ENCODE data around the gene USP10.
A peak's percentile ranks its signal among the peaks of the same experiment; 100 is the strongest.
"Not testable (repeated sequence)": the region's sequence is repeated elsewhere in the genome, so short reads cannot be mapped to it uniquely, and the experiment has no call there.

The USP10 gene

DNA sequence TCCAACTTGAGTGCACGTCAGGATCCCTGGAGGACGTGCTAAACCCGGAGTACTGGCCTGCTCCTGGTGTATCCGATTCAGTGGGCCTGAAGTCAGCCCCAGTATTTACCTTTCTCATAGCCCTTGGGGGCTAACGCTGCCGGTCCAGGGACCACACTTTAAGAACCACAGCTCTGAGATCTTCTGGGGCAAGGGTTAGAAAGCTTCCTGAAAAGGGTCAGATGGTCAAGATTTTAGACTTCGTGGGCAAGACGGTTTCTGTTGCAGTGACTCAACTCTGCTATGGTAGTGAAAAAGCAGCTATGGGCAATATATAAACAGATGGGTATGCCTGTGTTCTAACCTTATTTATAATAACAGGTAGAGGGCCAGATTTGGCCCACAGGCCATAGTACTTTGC, 14.6 kb upstream of the USP10 start:
- no peak overlapping the region for H3K9ac ChIP-seq (ENCODE audit: low read length)
- H3K27me3 ChIP-seq (ENCODE audit: control insufficient read depth, insufficient read depth, low read length): no peaks in the 10 kb centered on the region
- peaks cover 8% of the 10 kb centered on the region for H3K9me3 ChIP-seq (ENCODE audit: control insufficient read depth, insufficient read depth, low read depth, low read length)
- peaks cover 12% of the 10 kb centered on the region for H3K4me1 ChIP-seq (ENCODE audit: control insufficient read depth, insufficient read depth, low read length)
- no peak overlapping the region for H3K27ac ChIP-seq (ENCODE audit: low read depth, low read length)
- no peak overlapping the region for H3K4me3 ChIP-seq (ENCODE audit: low read depth, low read length)
- H3K36me3 ChIP-seq (ENCODE audit: control insufficient read depth, insufficient read depth, low read length): no peaks in the 10 kb centered on the region

- peaks cover 8% of the 10 kb centered on the region for H3K9me3 ChIP-seq (ENCODE audit: control insufficient read depth, insufficient read depth, low read depth, low read length)
- H3K4me3 ChIP-seq (ENCODE audit: low read depth, low read length): no peak overlapping the region
- no peaks in the 10 kb centered on the region for H3K36me3 ChIP-seq (ENCODE audit: control insufficient read depth, insufficient read depth, low read length)
- no peaks in the 10 kb centered on the region for H3K27me3 ChIP-seq (ENCODE audit: control insufficient read depth, insufficient read depth, low read length)
- H3K9ac ChIP-seq (ENCODE audit: low read length): no peak overlapping the region
- no peak overlapping the region for H3K27ac ChIP-seq (ENCODE audit: low read depth, low read length)
- H3K4me1 ChIP-seq (ENCODE audit: control insufficient read depth, insufficient read depth, low read length): peaks cover 12% of the 10 kb centered on the region
These were observed 13.0 kb upstream of the USP10 start for GRCh38 chr16:84686707-84687298.

DNA sequence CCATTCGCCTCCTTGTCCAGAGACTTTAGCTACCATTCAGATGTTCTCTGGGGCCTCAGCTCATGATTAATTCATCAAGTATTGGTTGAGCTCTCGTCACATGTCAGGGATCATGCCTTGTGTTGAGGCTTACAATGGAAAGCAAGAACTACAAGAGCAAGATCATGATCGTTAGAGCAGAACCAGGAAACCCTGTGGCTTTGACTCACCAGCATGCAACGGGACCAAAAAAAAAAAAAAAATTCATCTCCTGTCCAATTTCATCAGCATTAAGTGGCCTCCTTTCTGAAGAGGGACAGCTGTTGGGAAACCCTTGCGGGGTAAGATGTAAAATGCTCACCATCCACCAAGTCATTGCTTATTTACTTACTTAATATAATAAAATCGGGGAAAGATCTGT, 12.1 kb upstream of the USP10 start:
- H3K27me3 ChIP-seq (ENCODE audit: control insufficient read depth, insufficient read depth, low read length): no peaks in the 10 kb centered on the region
- H3K4me1 ChIP-seq (ENCODE audit: control insufficient read depth, insufficient read depth, low read length): peaks cover 12% of the 10 kb centered on the region
- peaks cover 8% of the 10 kb centered on the region for H3K9me3 ChIP-seq (ENCODE audit: control insufficient read depth, insufficient read depth, low read depth, low read length)
- H3K27ac ChIP-seq (ENCODE audit: low read depth, low read length): no peak overlapping the region
- no peak overlapping the region for H3K9ac ChIP-seq (ENCODE audit: low read length)
- no peaks in the 10 kb centered on the region for H3K36me3 ChIP-seq (ENCODE audit: control insufficient read depth, insufficient read depth, low read length)
- no peak overlapping the region for H3K4me3 ChIP-seq (ENCODE audit: low read depth, low read length)

DNA sequence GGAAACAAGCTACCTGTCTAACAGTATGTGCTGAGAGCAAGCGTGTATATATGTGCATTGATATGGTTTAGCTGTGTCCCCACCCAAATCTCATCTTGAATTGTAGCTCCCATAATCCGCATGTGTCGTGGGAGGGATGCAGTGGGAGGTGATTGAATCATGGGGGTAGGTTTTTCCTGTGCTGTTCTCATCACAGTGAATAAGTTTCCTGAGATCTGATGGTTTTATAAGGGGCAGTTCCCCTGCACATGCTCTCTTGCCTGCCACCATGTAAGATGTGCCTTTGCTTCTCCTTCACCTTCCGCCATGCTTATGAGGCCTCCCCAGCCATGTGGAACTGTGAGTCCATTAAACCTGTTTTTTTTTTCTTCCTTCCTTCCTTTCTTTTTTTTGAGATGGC, 11.6 kb upstream of the USP10 start:
- H3K4me3 ChIP-seq (ENCODE audit: low read depth, low read length); H3K9me3 ChIP-seq (ENCODE audit: control insufficient read depth, insufficient read depth, low read depth, low read length); H3K27me3 ChIP-seq (ENCODE audit: control insufficient read depth, insufficient read depth, low read length); H3K27ac ChIP-seq (ENCODE audit: low read depth, low read length); H3K9ac ChIP-seq (ENCODE audit: low read length); H3K36me3 ChIP-seq (ENCODE audit: control insufficient read depth, insufficient read depth, low read length): not testable (repeated sequence)
- peaks cover 12% of the 10 kb centered on the region for H3K4me1 ChIP-seq (ENCODE audit: control insufficient read depth, insufficient read depth, low read length)

DNA sequence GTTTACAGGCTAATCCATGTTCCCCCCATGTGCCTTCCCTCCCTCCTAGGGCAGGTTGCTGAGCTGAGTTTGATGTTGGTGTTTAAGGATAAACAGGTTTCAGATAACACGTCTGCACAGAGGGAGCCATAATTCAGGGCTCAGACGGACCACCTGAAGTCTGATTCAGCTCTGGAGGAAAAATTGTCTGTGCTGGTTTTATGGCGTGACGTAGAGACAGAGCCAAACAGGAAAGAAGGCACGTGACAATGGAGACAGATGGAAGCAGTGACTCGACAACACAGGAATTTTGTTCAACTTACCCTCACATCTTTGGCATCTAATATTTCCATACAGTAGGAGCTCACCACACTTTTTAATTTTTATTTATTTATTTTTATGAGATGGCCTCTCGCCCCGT, 10.7 kb upstream of the USP10 start:
- H3K9ac ChIP-seq (ENCODE audit: low read length): no peak overlapping the region
- H3K36me3 ChIP-seq (ENCODE audit: control insufficient read depth, insufficient read depth, low read length): no peaks in the 10 kb centered on the region
- no peak overlapping the region for H3K27ac ChIP-seq (ENCODE audit: low read depth, low read length)
- H3K4me1 ChIP-seq (ENCODE audit: control insufficient read depth, insufficient read depth, low read length): peaks cover 7% of the 10 kb centered on the region
- H3K4me3 ChIP-seq (ENCODE audit: low read depth, low read length): no peak overlapping the region
- peaks cover 8% of the 10 kb centered on the region for H3K9me3 ChIP-seq (ENCODE audit: control insufficient read depth, insufficient read depth, low read depth, low read length)
- H3K27me3 ChIP-seq (ENCODE audit: control insufficient read depth, insufficient read depth, low read length): no peaks in the 10 kb centered on the region

DNA sequence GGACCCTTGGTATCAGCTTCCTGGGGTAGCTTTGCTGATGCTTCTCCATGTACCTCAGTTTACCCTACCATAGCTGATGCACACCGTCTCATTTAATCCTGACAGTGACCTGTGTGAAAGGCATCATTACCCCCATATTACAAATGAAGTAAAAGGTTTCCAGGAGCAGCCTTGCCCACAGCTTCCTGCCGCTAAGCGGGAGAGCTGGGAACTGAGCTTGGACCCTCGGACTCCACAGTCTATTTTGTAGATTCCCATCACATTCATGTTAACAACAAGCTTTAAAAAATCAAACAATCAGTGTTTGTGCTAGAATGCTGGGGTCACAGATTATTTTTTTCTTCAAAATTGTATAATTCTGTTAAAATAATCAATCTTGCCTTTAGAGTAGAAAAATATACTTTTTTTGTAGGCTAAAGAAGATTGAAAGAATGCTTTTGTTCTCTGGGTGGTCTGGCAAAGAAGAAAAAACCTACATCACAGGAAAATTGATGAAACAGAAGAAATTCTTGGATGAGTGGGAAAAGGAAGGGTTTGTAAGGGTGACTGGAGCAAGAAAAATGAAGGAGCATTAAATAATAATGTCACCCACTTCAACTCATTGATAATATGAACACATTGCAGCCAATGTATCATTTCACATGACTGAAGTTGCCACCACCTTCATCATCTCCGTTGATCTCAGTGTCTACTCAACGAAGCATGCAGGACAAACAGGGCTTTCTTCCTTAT, 9.5 kb upstream of the USP10 start:
- no peaks in the 10 kb centered on the region for H3K27me3 ChIP-seq (ENCODE audit: control insufficient read depth, insufficient read depth, low read length)
- peaks cover 8% of the 10 kb centered on the region for H3K9me3 ChIP-seq (ENCODE audit: control insufficient read depth, insufficient read depth, low read depth, low read length)
- no peak overlapping the region for H3K9ac ChIP-seq (ENCODE audit: low read length)
- no peaks in the 10 kb centered on the region for H3K36me3 ChIP-seq (ENCODE audit: control insufficient read depth, insufficient read depth, low read length)
- H3K27ac ChIP-seq (ENCODE audit: low read depth, low read length): no peak overlapping the region
- no peaks in the 10 kb centered on the region; the same call in 1 of the 2 replicates for H3K4me1 ChIP-seq (ENCODE audit: control insufficient read depth, insufficient read depth, low read length)
- H3K4me3 ChIP-seq (ENCODE audit: low read depth, low read length): no peak overlapping the region

DNA sequence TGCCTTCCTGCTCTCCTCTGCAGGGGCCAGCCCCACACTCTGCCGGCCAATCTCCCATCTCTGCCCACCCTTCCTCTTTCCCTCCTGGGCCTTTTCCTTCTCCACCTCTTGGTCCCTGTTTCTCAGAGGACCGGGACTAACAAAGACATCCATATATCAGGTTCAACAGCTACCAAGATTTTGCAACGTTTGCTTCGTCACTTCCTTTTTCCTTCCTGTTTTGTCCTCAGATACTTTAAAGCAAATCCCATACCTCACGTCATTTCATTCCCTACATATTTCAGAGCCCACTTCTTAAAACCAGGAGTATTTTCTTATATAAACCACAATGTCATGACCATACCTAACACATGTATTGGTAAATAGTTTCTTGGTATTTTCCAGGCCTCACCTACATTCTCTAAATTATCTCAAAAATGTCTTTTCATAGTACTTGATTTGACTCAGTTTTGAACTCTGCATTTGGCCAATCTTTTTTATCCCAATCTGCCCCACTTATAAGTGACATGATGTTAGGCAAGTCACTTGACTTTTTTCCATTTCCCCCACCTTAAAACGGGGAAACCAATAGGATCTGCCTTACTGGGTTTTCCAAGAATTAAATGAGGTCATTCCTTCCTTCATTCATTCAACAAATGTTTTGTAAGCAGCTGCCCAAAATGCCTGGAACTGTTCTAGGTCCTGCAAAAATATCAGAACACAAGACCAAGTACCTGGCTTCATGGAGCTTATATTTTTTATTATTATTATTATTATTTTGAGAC, 7.2 kb upstream of the USP10 start:
- no peak overlapping the region for H3K27ac ChIP-seq (ENCODE audit: low read depth, low read length)
- H3K4me3 ChIP-seq (ENCODE audit: low read depth, low read length): no peak overlapping the region
- no peaks in the 10 kb centered on the region for H3K4me1 ChIP-seq (ENCODE audit: control insufficient read depth, insufficient read depth, low read length)

GRCh38 chr16:84693869-84694268, 5.9 kb upstream of the USP10 start:
- H3K4me3 ChIP-seq (ENCODE audit: low read depth, low read length); H3K9me3 ChIP-seq (ENCODE audit: control insufficient read depth, insufficient read depth, low read depth, low read length); H3K4me1 ChIP-seq (ENCODE audit: control insufficient read depth, insufficient read depth, low read length); H3K36me3 ChIP-seq (ENCODE audit: control insufficient read depth, insufficient read depth, low read length); H3K27me3 ChIP-seq (ENCODE audit: control insufficient read depth, insufficient read depth, low read length); H3K9ac ChIP-seq (ENCODE audit: low read length); H3K27ac ChIP-seq (ENCODE audit: low read depth, low read length): not testable (repeated sequence)

More for the DNA sequence above, 7.2 kb upstream of the USP10 start:
- Histone ChIP-seq H3K36me3 (ENCODE audit: control insufficient read depth, insufficient read depth, low read length) (no peaks in the 10 kb centered on the region), H3K9ac (ENCODE audit: low read length) (no peak overlapping the region), H3K9me3 (ENCODE audit: control insufficient read depth, insufficient read depth, low read depth, low read length) (peaks cover 5% of the 10 kb centered on the region), H3K27me3 (ENCODE audit: control insufficient read depth, insufficient read depth, low read length) (no peaks in the 10 kb centered on the region)

DNA sequence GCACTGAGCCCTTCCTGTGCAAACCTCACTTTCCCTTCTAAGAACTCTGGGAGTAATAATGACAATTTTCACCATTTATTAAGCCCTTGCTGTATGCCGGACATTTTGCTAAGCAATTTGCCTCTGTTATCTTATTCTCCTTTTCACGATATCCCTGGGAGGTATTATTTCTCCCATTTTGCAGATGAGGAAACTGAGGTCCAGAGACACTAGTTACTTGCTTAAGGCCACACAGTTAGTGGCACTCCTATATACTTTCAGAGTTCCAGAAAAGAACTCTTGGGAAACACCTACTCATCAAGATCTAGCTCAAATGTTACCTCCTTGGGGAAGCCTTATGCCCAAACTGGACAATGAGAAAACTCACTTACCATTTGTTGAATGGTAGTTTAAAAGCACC, 4.8 kb upstream of the USP10 start:
- H3K27me3 ChIP-seq (ENCODE audit: control insufficient read depth, insufficient read depth, low read length): no peaks in the 10 kb centered on the region
- H3K36me3 ChIP-seq (ENCODE audit: control insufficient read depth, insufficient read depth, low read length): no peaks in the 10 kb centered on the region
- H3K4me1 ChIP-seq (ENCODE audit: control insufficient read depth, insufficient read depth, low read length): peaks cover 6% of the 10 kb centered on the region
- no peak overlapping the region for H3K9ac ChIP-seq (ENCODE audit: low read length)
- no peak overlapping the region for H3K27ac ChIP-seq (ENCODE audit: low read depth, low read length)
- no peak overlapping the region for H3K4me3 ChIP-seq (ENCODE audit: low read depth, low read length)
- H3K9me3 ChIP-seq (ENCODE audit: control insufficient read depth, insufficient read depth, low read depth, low read length): no peaks in the 10 kb centered on the region

DNA sequence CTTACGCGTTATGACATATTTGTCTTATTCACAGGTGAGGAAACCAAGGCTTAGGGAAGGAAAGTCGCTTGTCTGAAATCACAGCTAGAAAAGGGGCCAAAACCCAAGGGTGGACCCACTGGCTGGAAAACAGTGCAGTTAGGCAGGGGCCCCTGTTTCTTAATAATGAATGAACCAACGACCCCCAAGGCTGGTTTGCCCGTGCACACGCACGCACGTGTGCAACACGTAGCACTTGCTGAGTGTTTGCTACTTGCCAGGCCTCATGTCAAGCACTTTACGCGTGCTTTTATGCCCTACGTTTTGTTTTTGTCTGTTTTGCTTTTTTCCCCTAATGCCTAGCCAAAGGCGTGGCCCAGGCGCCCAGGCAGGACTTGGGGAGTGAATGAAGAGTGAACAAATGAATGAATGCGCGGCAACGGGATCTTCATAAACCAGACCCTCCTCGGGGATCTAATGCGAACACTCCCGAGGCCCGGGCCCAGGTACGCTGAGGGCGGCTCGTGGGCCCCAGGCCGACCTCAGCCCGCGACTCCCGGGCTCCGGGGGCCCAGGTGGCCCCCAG, 571 bp upstream of the USP10 start:
- peak overlapping the region; percentile 92 for H3K27ac ChIP-seq (ENCODE audit: low read depth, low read length)
- H3K36me3 ChIP-seq (ENCODE audit: control insufficient read depth, insufficient read depth, low read length): no peaks in the 10 kb centered on the region
- H3K9me3 ChIP-seq (ENCODE audit: control insufficient read depth, insufficient read depth, low read depth, low read length): no peaks in the 10 kb centered on the region

More for the DNA sequence above, 571 bp upstream of the USP10 start:
- peak overlapping the region; percentile 82 for H3K9ac ChIP-seq (ENCODE audit: low read length)
- H3K4me1 ChIP-seq (ENCODE audit: control insufficient read depth, insufficient read depth, low read length): peaks cover 17% of the 10 kb centered on the region
- H3K4me3 ChIP-seq (ENCODE audit: low read depth, low read length): peak overlapping the region; percentile 75
- no peaks in the 10 kb centered on the region for H3K27me3 ChIP-seq (ENCODE audit: control insufficient read depth, insufficient read depth, low read length)
